OCI-LY3 (cell line): Measurements from ENCODE around the gene OBSL1.

Experiments
- CTCF ChIP-seq: fragments of 200-600, 300-600 bp; sonication (generic); IDR thresholded peaks from 2 replicates; pipeline ENCODE4 v1.5.1; 2014; ENCODE audit warnings: antibody characterized with exemption, low read length, low read depth
- EZH2phosphoT487 ChIP-seq: fragments of 200-600 bp; shearing (Covaris generic); IDR thresholded peaks from 2 replicates; pipeline ENCODE4 v1.6.1; 2018; ENCODE audit warnings: antibody characterized with exemption, mixed run types, low read depth

- TF ChIP-seq CTCF (no peak), EZH2phosphoT487 (no peak)
Observed at GRCh38 chr2:219532378-219532649, 39.0 kb downstream of the OBSL1 start.
